ENCODE measurements around the gene CA5A. TPM values are rescaled to one million over a fixed set of nuclear protein-coding genes. Genes with fewer than 3 reads are reported as not detected.
"Not testable (repeated sequence)": the region's sequence is repeated elsewhere in the genome, so short reads cannot be mapped to it uniquely, and the experiment has no call there.

The CA5A gene
- polyA plus RNA-seq, 2 of the 4 experiments (the other 2 are of a cell fraction) = not detected

- TF ChIP-seq CEBPB (IDR thresholded peaks at IDR 0.05) (peak in 1 of 2 experiments; percentile 41; a peak in 1 of 4 replicates), USF2 (IDR thresholded peaks at IDR 0.05) (no peak)
- Histone ChIP-seq H3K4me3 (no peak overlapping the region), H3K27ac (peak overlapping the region in 1 of 2 experiments; percentile 20; a peak in 3 of 6 replicates), H3K4me1 (peaks cover 22% of the 10 kb centered on the region), H3K9me3 (0 out of 3 replicates have a peak, but pooled peaks cover 3% of the 10 kb centered on the region), H3K4me2 (no peak overlapping the region)
- FAIRE-seq = no peak
- 89% methylated on average over 24 of the region's 24 CpGs for WGBS (ENCODE audit: missing lambda C conversion rate)
- ChIA-PET POLR2A (no interaction called here), CTCF (interaction anchor here (0.5 to 2.8 kb wide), 18 partner anchors 9 to 688 kb away, joined by 3 to 29 read pairs (median 4); no protein-coding TSS in a partner anchor)
- no peak for ATAC-seq
- no peak for DNase-seq (ENCODE audit: low read depth in 1 of 2, low spot score in 1 of 2)
Measured at GRCh38 chr16:87874639-87875427, 61.5 kb downstream of the CA5A start.

GRCh38 chr16:87870418-87871291 lies 65.7 kb downstream of the CA5A start:
- Histone ChIP-seq H3K4me2 (peak overlapping the region; percentile 81), H3K4me3 (0 out of 3 replicates have a peak overlapping the region, but pooled peaks have one; percentile 7), H3K27ac (peak overlapping the region; percentile 97 to 99), H3K4me1 (peaks cover 27% of the 10 kb centered on the region)
- CTCF ChIA-PET = interaction anchor here (0.8 to 15.7 kb wide), 44 partner anchors 9 to 409 kb away, joined by 3 to 269 read pairs (median 6); partner anchors contain the start of gene KLHDC4
- 2% methylated on average over 23 of the region's 24 CpGs for WGBS (ENCODE audit: missing lambda C conversion rate)
- FAIRE-seq; H3K9me3 ChIP-seq; TF ChIP-seq FOSL2 (IDR thresholded peaks at IDR 0.05): not testable (repeated sequence)
- DNase-seq (ENCODE audit: low read depth in 1 of 2, low spot score in 1 of 2) = peak; percentile 67 to 97
- TF ChIP-seq HOXB5 (CRISPR knock-in tag; IDR thresholded peaks at IDR 0.05) (peak; percentile 47; the same call in 1 of the 2 replicates), RARB (CRISPR knock-in tag; IDR thresholded peaks at IDR 0.05) (peak; percentile 86), POLR2A (IDR thresholded peaks at IDR 0.05; ENCODE audit: low read length) (0 out of 2 replicates have a peak, but pooled peaks have one; percentile 20), ZNF302 (CRISPR knock-in tag; IDR thresholded peaks at IDR 0.05) (peak; percentile 71; the same call in 1 of the 2 replicates), HOXA7 (CRISPR knock-in tag; IDR thresholded peaks at IDR 0.05) (peak; percentile 13; the same call in 1 of the 2 replicates), MAX (IDR thresholded peaks at IDR 0.05) (peak; percentile 89), CEBPB (IDR thresholded peaks at IDR 0.05) (peak; percentile 8 to 78; a peak in 3 of 4 replicates), FOSL2 (CRISPR knock-in tag; IDR thresholded peaks at IDR 0.05) (peak; percentile 84), JUNB (IDR thresholded peaks at IDR 0.05) (peak; percentile 50; the same call in 1 of the 2 replicates), FOSB (CRISPR knock-in tag; IDR thresholded peaks at IDR 0.05) (0 out of 2 replicates have a peak, but pooled peaks have one; percentile 7), HOXB13 (CRISPR knock-in tag; IDR thresholded peaks at IDR 0.05; ENCODE audit: low read depth) (peak; percentile 85), EHF (CRISPR knock-in tag; IDR thresholded peaks at IDR 0.05) (0 out of 2 replicates have a peak, but pooled peaks have one; percentile 67), GATA3 (IDR thresholded peaks at IDR 0.05; ENCODE audit: borderline replicate concordance) (peak; percentile 97), JUN (IDR thresholded peaks at IDR 0.05) (peak; percentile 83 to 94), PBX3 (IDR thresholded peaks at IDR 0.05) (peak; percentile 86), EP300 (IDR thresholded peaks at IDR 0.05) (peak; percentile 89 to 98; a peak in 4 of 5 replicates)
- POLR2A ChIA-PET = interaction anchor here (1.1 to 5.2 kb wide), 9 partner anchors 11 to 234 kb away, joined by 3 to 73 read pairs (median 6); partner anchors contain the start of gene BANP
- peak; percentile 52 to 72 for ATAC-seq

Measured in A549 (cell line).